ENCODE results near the gene CD200R1. TPM values are rescaled to one million over a fixed set of nuclear protein-coding genes. Genes with fewer than 3 reads are reported as not detected.

The CD200R1 gene
- total RNA-seq, 2 experiments from 2014 or later, result 11.4 to 11.6 TPM

Other genes starting within 250 kb of the CD200R1 start
- gene CD200R1L, start 128.2 kb downstream of the CD200R1 start, total RNA-seq, result not detected
- 10 to 100 TPM; 26.5 to 26.6 TPM for gene GTPBP8, start 15.9 kb upstream of the CD200R1 start, total RNA-seq
- gene BOC, start 236.5 kb upstream of the CD200R1 start, total RNA-seq, result not detected